Stimulated activated CD4-positive, alpha-beta T cell treated with anti-CD3 and anti-CD28 coated beads, Interleukin-4, amount 100 ng/mL, for 24 hours (primary cell): Measurements from ENCODE around the gene RAMP2.
A peak's percentile ranks its signal among the peaks of the same experiment; 100 is the strongest.
"Not testable (repeated sequence)": the region's sequence is repeated elsewhere in the genome, so short reads cannot be mapped to it uniquely, and the experiment has no call there.

Experiments used
- DNase-seq: peaks from one replicate; pipeline ENCODE4 v3.0.0-alpha.2; 2020

The RAMP2 gene

GRCh38 chr17:42760652-42761581, at the start of gene RAMP2:
Gene RAMP2, plus strand, starts transcription at chr17:42761227. Its CDS starts 35 bp downstream, at chr17:42761262.
- no peak for DNase-seq

GRCh38 chr17:42720996-42721583, 39.9 kb upstream of the RAMP2 start:
- peak; percentile 44 for DNase-seq

- no peak for DNase-seq
Measured at GRCh38 chr17:42723636-42724035, 37.4 kb upstream of the RAMP2 start.

GRCh38 chr17:42725143-42725542, 35.9 kb upstream of the RAMP2 start:
- DNase-seq = no peak

GRCh38 chr17:42740699-42741098, 20.3 kb upstream of the RAMP2 start:
- DNase-seq = no peak

GRCh38 chr17:42742916-42743315, 18.1 kb upstream of the RAMP2 start:
- not testable (repeated sequence) for DNase-seq

- DNase-seq = no peak
Measured at GRCh38 chr17:42743595-42744282, 17.3 kb upstream of the RAMP2 start.

GRCh38 chr17:42744283-42744805, 16.7 kb upstream of the RAMP2 start:
- peak; percentile 77 for DNase-seq

- peak; percentile 90 for DNase-seq
Measured at GRCh38 chr17:42744806-42745617, 16.0 kb upstream of the RAMP2 start, which contains the start of gene EZH1. Gene EZH1, minus strand, starts transcription at chr17:42745040. Its CDS starts 16,099 bp downstream, at chr17:42728941.

GRCh38 chr17:42748202-42748907, 12.7 kb upstream of the RAMP2 start:
- no peak for DNase-seq

GRCh38 chr17:42748908-42749798, 11.9 kb upstream of the RAMP2 start:
- DNase-seq = no peak

GRCh38 chr17:42750739-42751344, 10.2 kb upstream of the RAMP2 start:
- DNase-seq = no peak

GRCh38 chr17:42751628-42752027, 9.4 kb upstream of the RAMP2 start:
- no peak for DNase-seq

- no peak for DNase-seq
Measured at GRCh38 chr17:42754782-42755181, 6.2 kb upstream of the RAMP2 start.

- no peak for DNase-seq
Measured at GRCh38 chr17:42759982-42760651, 910 bp upstream of the RAMP2 start.

GRCh38 chr17:42761638-42762037, 611 bp downstream of the RAMP2 start:
- no peak for DNase-seq

- DNase-seq = no peak
Measured at GRCh38 chr17:42766124-42766523, 5.1 kb downstream of the RAMP2 start.

- DNase-seq = no peak
Measured at GRCh38 chr17:42767512-42767911, 6.5 kb downstream of the RAMP2 start.

GRCh38 chr17:42768006-42768405, 7.0 kb downstream of the RAMP2 start:
- not testable (repeated sequence) for DNase-seq

- DNase-seq = not testable (repeated sequence)
Measured at GRCh38 chr17:42769964-42770363, 8.9 kb downstream of the RAMP2 start.
